LNCaP clone FGC (cell line): ENCODE measurements around the gene BRAF.

Experiments used
- DNase-seq: peaks from one replicate; pipeline ENCODE4 v3.0.0-alpha.2; 2011; ENCODE audit warnings: low read depth
- H3K4me3 ChIP-seq: 2 replicates; pipeline ENCODE4 v1.5.1; 2011; ENCODE audit warnings: mild to moderate bottlenecking, low read depth, low read length, control low read depth
- TF ChIP-seq, protein P1 (sequence below): IDR thresholded peaks from 2 replicates; pipeline ENCODE4 v1.5.1; 2012; ENCODE audit warnings: mild to moderate bottlenecking; ENCODE audit not compliant: control insufficient read depth, insufficient read depth; ENCODE audit errors: extremely low read depth

The BRAF gene

DNA sequence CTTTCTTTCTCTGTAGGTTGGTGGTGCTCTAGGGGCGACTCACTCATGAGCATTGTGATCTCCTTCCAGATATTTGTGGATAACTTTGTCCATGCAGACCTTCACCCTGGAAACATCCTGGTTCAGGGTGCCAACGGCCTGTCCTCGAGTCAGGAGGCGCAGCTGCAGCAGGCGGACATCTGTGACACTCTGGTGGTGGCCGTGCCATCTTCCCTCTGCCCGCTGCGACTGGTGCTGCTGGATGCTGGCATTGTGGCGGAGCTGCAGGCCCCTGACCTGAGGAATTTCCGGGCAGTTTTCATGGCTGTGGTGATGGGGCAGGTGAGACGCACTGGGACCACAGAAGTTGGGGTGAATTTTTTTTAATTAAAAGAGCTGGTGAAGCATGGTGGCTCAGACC is 237.8 kb downstream of the BRAF start:
- H3K4me3 ChIP-seq, result no peak overlapping the region
- no peak for DNase-seq
- TF ChIP-seq, protein P1, sequence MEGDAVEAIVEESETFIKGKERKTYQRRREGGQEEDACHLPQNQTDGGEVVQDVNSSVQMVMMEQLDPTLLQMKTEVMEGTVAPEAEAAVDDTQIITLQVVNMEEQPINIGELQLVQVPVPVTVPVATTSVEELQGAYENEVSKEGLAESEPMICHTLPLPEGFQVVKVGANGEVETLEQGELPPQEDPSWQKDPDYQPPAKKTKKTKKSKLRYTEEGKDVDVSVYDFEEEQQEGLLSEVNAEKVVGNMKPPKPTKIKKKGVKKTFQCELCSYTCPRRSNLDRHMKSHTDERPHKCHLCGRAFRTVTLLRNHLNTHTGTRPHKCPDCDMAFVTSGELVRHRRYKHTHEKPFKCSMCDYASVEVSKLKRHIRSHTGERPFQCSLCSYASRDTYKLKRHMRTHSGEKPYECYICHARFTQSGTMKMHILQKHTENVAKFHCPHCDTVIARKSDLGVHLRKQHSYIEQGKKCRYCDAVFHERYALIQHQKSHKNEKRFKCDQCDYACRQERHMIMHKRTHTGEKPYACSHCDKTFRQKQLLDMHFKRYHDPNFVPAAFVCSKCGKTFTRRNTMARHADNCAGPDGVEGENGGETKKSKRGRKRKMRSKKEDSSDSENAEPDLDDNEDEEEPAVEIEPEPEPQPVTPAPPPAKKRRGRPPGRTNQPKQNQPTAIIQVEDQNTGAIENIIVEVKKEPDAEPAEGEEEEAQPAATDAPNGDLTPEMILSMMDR, result no peak

DNA sequence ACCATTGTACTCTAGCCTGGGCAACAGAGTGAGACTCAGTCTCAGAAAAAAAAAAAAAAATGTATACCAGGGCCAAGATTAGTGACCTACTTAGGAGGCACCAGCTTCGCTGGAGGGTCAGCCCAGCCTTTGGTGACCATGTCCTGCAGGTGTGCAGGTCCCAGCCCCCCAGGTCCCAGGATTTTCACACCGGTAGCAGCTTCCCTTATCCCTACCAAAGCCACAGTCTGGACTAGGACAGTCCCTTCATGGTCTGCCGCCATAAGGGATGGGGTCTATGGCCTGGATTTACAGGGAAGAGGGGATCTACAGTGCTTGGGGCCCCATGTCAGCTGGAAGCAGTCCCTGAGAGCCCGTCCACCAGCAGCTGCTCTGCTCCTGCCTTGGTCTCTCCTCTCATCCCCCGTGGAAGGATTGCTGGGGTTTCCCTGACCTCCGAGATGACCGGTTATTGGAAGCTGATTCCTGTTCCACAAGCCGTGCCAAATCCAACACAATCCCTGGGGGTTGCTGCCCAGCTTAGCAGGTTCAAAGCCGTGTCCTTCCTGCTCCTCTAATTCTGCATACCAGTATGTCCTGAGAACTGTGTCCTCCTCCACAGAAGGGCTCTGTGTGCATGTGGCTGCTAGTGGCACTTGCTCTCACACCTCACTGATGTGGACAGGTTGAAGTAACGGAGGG is 239.2 kb downstream of the BRAF start:
- TF ChIP-seq, protein P1, result no peak
- DNase-seq, result no peak
- H3K4me3 ChIP-seq, result no peak overlapping the region

DNA sequence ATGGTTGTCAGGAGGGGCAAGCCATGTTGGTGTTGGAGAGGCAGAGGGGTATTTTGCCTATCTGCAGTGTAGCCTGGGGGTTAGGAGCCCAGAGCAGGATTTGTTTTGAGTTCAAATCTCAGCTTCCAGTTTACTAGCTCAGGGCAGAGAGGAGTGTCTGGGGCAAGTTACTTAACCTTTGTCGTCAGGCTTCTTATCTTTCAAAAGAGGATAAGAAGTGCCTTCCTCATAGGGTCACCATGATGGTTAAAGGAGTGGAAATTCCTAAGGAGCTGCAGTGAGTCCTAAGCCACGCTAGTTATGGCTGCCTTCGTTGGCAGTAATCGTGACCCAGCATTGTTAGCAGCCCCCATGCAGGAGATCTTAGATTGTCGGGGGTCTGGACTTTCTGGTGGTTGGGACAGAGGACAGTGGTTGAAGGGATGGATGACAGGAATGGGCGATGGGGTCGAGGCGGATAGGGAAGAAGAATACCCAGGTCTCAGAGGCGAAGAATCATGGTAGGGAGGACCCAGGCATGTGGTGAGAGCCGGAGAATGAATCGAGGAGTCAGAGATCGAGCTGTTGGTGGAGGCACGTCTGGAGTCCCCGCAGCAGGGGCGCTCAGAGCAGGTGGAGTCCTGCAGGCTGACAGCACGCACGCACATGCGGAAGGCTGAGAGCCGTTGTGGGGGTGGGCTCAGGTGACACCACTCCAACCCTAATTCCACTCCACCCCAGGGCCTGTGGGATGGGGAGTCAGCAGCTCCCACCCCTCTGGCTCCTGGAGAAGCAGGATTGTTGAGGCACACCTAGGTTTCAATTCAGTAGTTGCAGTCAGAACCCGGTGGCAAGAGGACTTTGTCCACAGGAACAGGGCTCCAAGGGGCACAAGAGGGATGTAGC is 240.4 kb downstream of the BRAF start:
- H3K4me3 ChIP-seq, result no peak overlapping the region
- no peak for DNase-seq
- TF ChIP-seq, protein P1, result no peak

DNA sequence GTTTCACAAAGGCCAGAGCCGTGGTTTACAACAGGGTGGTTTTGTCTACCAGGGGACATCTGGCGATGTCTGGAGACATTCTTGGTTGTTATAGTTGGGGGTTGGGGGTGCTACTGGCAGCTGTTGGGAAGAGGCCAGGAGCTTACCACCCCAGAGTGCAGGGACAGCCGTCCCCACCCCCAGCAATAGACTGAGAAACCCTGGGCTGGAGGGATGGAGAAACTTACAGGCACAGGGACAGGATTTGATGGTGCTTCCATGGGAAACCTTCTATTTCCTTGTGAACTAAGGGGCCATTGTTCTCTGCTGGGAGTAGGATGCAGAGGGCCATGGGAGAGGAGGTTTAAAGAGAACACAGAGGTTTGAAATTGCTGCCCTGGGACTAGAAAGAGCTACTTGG is 241.1 kb downstream of the BRAF start:
- DNase-seq, result no peak
- TF ChIP-seq, protein P1, result no peak
- no peak overlapping the region for H3K4me3 ChIP-seq

DNA sequence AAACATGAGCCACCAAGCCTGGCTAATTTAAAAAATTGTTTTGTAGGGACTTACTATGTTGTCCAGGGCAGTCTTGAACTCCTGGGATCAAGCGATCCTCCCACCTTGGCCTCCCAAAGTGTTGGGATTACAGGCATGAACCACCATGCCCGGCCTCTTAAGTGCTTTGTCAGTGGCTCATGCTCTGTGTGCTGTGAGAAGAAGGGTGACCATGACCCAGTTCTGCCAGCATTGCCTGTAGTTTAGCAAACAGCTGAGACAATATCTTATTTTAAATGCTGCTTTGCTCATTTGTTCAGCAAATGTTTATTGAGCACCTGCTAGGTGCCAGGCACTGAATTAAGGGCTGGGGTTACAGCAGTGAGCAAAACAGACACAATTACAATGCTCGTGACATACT is 243.0 kb downstream of the BRAF start:
- no peak overlapping the region for H3K4me3 ChIP-seq
- TF ChIP-seq, protein P1, result no peak
- DNase-seq, result no peak

DNA sequence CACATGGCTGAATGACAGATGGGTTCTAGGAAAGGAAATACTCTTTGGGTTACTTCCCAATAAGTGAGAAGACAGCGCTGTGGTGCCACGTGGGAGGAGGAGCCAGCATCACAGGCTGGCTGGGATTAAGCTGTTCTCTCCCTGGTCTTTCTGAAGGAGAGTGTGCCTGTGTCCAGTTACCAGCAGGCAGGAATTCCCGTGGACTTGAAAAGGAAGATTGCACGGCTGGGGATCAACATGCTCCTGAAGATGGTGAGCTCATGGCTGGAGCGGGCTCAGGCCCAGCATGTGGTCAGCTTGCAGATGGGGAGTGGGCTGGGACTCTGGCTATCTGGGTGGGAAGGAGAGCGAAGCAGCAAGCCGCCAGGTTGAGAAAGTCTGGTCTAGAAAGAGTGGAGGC is 243.8 kb downstream of the BRAF start:
- H3K4me3 ChIP-seq, result no peak overlapping the region
- DNase-seq, result no peak
- TF ChIP-seq, protein P1, result no peak
